Limb (tissue), 2 donors: ENCODE measurements around the gene THBS1.

ENCODE experiments used
- DNase-seq, 2 donors: peaks; one replicate each; pipeline ENCODE4 v3.0.0-alpha.2; 2016; ENCODE audit errors: extremely low spot score in 2 of 2

Gene THBS1

DNA sequence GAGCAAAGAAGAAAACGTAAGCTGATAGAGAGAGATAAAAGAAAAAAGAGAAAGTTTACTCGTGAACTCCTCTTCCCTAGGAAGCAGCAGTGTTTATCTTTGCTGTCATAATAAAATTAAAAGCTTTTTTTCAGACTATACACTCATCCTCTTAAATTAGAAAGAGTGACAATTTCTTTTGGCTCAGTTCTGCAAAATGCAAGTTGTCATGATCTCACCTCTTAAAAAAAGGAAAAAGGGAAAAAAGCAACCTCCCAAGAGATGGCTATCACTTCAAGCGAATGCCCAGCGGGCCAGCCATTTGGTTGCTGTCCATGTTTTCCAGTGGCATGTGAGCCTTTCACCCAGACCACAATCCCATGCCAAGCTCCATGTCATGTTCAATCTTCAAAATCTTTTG is 7.0 kb upstream of the THBS1 start:
- DNase-seq: no peak

- DNase-seq: no peak
Measured at GRCh38 chr15:39574427-39574826, 6.5 kb upstream of the THBS1 start.

DNA sequence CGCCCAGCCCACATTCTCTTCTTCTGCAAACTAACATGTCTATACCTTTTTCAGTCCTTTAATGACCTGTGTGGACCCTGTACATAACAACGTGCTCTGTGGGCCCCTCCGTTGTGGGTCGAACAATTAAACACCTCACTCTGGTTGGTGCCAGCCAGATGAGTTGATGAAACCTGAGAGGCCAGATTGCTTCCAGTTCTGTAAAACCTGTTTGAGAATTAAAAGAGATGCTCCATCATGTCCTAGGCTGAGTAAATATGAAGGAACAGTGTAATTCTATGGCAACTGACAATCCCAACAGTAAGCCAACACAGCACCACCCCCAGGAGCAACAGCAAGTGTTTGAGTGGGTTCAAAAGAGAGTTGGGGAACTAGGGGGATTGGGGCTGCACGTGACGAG is 5.7 kb upstream of the THBS1 start:
- no peak for DNase-seq

DNA sequence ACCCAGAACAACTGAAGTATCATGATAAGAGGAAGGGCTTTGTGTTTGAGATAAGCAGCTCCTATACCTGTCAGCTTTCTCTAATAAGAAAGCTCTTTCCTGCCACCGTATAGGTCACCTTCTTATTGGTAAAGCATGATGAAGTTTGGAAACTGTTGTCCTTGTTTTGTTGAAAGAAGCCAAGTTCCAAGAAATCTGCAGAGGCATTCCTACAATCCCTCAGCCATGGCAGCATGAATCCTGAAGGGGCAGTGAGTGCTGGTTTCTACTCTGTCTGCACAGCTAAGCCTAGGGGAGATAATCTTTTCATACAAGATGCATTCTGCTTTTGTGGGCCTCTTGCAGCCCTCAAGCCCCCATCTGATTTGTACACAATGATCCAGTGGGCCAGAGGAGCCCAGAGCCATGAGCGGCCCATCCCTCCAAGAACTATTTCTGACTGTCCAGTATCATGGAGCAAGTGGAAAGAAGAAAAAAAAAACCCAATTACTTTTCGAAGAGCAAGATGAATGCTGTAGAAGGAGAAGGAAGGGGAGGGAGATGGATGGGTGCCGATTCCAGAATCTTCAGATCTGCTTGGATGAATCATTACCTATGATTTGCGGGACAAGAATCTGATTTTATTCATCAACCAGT is 1.9 kb upstream of the THBS1 start:
- DNase-seq: no peak

DNA sequence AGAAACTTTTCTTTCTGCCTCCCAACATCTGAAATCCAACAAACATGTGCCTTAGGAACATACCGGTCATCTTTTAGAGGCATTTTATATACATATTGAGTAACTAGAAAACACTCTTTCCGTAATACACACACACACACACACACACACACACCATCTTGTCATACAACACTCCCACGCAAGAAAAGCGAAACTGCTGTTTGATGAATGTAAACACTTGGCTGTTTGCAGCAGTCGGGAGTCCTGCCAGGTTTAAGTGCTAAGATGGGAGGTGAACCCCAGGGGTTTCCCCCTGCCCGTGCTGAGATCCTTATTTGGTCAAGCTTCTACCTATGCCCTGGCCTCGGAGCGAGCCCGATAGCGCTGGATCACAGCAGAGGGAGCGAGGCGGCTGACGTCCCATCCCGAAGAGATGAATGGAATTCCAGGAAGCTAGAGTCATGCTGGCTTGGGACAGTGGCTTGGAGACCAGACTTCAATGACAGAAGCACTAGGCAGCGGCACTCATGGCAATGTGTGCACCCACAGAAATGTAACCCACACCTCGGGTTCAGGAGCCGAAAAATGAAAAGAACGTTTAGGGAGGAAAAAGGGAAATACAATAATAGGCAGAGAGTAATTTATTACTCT is 1.3 kb upstream of the THBS1 start:
- peak; percentile 72 to 74 for DNase-seq

GRCh38 chr15:39580117-39580484 is 778 bp upstream of the THBS1 start:
- peak; percentile 94 to 98 for DNase-seq

GRCh38 chr15:39581242-39581792 is 438 bp downstream of the THBS1 start:
- no peak for DNase-seq

DNA sequence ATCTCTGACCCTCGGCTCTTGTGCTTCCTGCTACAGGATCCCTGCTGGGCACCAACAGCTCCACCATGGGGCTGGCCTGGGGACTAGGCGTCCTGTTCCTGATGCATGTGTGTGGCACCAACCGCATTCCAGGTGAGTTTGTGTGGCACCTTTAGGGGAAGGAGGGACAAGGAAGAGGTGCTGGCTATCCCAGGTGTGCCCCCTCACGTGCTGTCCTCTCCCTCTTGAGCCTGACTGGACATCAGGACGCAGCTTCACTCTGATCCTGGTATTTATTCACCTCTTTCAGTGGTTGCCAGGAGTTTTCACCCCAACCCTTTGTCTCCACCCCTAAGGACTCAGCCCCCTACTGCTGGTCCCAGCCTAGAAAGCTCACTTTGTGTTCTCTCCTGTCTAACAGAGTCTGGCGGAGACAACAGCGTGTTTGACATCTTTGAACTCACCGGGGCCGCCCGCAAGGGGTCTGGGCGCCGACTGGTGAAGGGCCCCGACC is 960 bp downstream of the THBS1 start:
- peak in 1 of 2 donors; percentile 60 for DNase-seq

DNA sequence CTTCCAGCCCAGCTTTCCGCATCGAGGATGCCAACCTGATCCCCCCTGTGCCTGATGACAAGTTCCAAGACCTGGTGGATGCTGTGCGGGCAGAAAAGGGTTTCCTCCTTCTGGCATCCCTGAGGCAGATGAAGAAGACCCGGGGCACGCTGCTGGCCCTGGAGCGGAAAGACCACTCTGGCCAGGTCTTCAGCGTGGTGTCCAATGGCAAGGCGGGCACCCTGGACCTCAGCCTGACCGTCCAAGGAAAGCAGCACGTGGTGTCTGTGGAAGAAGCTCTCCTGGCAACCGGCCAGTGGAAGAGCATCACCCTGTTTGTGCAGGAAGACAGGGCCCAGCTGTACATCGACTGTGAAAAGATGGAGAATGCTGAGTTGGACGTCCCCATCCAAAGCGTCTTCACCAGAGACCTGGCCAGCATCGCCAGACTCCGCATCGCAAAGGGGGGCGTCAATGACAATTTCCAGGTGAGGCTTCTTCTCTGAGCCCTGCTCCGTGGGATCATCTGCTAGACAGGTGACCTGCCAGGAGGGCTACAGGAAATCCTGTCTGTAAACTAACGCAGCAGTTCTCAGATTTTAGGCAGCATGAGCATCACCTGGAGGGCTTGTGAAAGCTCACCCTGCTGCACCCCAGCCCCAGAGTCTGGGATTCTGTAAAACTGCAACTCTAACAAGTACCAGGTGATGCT is 1.6 kb downstream of the THBS1 start:
- DNase-seq: peak in 1 of 2 donors; percentile 42

- no peak for DNase-seq
Measured at GRCh38 chr15:39582977-39583595, 2.2 kb downstream of the THBS1 start.

DNA sequence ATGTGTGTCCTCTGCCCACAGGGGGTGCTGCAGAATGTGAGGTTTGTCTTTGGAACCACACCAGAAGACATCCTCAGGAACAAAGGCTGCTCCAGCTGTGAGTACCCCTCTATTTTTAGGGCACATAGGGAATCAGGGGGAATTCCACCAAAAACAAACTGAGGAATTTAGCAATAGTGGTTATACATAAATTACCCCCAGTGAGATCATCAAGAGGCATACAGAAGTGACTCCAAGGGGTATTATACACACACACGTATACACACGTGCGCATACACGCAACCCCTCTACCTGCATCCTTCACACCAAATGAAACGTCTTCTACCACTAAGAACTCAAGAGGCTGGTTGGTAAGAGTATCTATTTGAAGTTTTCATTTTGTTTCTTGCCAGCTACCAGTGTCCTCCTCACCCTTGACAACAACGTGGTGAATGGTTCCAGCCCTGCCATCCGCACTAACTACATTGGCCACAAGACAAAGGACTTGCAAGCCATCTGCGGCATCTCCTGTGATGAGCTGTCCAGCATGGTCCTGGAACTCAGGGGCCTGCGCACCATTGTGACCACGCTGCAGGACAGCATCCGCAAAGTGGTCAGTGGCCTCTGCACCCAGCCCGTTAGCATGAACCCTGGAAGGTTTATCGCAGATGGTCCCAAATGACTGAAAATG is 2.9 kb downstream of the THBS1 start:
- peak in 1 of 2 donors; percentile 46 for DNase-seq

DNA sequence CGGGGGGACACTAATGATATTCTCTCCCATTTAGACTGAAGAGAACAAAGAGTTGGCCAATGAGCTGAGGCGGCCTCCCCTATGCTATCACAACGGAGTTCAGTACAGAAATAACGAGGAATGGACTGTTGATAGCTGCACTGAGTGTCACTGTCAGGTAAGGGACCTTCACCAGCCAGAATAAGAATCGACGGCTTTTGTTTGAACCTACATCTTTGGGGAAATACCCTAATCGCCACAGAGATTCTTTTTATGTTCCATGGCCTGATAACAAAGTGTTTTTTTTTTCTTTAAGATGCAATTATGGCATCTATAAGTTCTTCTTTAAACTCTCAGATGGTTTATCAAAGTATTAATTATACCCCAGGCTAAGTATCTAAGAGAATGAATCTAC is 3.4 kb downstream of the THBS1 start:
- DNase-seq: no peak

- no peak for DNase-seq
Measured at GRCh38 chr15:39584662-39585388, 3.9 kb downstream of the THBS1 start.

DNA sequence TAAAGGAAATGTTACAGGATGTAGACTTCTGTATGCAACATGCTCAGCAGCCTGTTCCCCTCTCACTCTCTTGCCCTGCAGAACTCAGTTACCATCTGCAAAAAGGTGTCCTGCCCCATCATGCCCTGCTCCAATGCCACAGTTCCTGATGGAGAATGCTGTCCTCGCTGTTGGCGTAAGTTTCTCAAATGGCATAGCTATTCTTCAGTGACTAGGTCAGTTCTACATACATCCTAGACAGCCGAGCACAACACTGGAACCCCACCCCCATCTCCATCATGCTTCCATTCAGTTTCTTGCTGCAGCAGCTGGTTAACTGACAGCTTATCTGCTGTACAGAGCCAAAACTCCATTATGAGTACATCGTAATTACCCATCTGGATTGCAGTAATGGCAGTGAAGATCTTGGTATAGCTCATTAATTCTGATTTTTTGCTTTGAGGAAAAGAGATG is 4.5 kb downstream of the THBS1 start:
- no peak for DNase-seq

DNA sequence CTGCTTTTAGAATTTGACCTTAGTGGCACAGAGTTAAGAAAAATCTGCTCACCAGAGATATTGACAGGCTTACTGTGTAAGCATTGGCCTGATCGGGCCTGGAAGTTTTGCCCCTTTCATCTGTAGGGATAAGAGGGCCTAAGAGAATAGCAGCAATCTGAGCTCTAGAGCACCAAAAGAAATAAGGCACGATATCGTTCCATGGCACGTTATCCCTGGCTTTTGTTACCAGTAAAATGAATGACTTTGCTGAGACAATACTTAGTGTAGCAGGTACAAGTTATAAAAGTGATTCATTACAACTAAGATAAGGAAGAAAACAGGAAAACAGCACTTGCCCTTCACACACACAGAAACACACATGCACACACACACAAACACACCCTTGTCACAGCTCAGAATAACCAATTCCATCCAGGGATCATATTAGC is 5.0 kb downstream of the THBS1 start:
- no peak for DNase-seq

DNA sequence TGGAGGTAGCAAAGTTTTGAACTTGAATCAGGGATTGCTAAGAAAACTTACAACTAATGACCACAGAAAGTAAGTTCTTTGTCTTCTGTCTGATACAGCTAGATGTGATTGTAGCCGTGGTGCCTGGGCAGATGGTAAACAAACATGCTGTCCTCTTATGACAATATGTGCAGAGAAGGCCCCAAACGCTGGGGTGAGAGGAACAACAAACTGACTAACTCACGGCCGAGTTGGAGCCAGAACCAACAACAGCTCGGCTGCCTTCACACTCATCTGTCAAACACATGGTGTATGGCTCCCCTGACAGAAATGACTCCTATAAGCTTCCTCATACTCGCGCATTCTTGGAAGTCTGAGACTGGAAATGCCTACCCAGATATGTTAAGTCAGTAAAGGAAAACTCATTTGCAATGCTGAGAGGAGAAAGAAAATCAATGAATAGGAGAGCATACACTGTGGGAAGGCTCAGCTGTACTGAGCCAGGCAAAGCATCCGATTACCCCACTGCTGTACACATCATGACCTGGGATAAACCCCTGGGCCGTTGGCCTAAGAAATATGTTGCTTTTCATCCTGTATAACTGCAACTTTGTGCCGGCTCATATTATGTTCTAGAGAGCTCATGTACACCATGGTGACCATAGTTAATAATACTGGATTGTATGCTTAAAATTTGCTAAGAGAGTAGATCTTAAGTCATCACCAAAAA is 5.7 kb downstream of the THBS1 start:
- DNase-seq: no peak

GRCh38 chr15:39587096-39587721 is 6.3 kb downstream of the THBS1 start:
- DNase-seq: no peak

DNA sequence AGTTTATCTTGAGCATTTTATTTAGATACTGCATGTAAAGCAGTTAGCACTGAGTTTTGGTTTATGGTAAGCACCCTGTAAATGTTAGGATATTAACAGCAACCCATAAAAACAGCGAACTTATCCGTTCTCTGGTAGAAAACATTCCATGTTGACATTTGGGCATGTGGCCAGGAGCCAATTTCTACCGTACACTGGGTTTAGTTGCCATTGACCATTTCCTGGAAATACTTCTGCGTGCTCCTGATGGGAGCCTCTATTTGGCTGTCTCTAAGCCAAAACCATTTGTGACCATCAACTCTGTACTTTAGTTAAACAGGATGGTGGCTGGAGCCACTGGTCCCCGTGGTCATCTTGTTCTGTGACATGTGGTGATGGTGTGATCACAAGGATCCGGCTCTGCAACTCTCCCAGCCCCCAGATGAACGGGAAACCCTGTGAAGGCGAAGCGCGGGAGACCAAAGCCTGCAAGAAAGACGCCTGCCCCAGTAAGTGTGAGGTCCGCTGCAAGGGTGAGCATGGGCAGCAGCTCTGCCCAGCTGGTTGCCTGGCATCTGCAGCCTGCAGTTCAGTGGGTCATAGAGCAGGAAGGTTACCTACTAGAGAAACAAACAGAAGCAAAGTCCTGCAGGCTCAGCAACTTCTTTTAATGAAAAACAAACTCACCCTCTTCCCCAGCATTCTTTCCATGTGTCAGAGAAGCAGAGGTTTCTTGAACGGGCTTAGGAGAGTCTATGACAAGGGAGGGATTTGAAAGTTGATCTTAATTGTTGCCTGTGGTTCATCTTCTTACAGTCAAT is 7.1 kb downstream of the THBS1 start:
- DNase-seq: no peak
